CD4-positive, alpha-beta T cell treated with Interleukin-17A for 4 hours (primary cell): Measurements from ENCODE around the gene AKTIP.
"Not testable (repeated sequence)": the region's sequence is repeated elsewhere in the genome, so short reads cannot be mapped to it uniquely, and the experiment has no call there.

Experiments used
- DNase-seq: peaks from one replicate; pipeline ENCODE4 v3.0.0-alpha.2; 2020; ENCODE audit warnings: mixed read lengths

AKTIP gene

GRCh38 chr16:53515259-53515658, 12.2 kb upstream of the AKTIP start:
- no peak for DNase-seq

DNA sequence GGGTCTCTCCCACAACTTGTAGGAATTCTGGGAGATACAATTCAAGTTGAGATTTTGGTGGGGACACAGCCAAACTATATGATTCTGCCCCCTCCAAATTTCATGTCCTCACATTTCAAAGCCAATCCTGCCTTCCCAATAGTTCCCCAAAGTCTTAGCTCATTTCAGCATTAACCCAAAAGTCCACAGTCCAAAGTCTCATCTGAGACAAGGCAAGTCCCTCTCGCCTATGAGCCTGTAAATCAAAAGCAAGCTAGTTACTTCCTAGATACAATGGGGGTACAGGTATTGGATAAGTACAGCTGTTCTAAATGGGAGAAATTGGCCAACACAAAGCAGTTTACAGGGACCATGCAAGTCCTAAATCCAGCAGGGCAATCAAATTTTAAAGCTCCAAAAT, 9.8 kb upstream of the AKTIP start:
- not testable (repeated sequence) for DNase-seq

GRCh38 chr16:53511403-53512280, 8.6 kb upstream of the AKTIP start:
- no peak for DNase-seq

GRCh38 chr16:53511084-53511402, 8.0 kb upstream of the AKTIP start:
- no peak for DNase-seq

GRCh38 chr16:53510704-53511070, 7.7 kb upstream of the AKTIP start:
- no peak for DNase-seq

DNA sequence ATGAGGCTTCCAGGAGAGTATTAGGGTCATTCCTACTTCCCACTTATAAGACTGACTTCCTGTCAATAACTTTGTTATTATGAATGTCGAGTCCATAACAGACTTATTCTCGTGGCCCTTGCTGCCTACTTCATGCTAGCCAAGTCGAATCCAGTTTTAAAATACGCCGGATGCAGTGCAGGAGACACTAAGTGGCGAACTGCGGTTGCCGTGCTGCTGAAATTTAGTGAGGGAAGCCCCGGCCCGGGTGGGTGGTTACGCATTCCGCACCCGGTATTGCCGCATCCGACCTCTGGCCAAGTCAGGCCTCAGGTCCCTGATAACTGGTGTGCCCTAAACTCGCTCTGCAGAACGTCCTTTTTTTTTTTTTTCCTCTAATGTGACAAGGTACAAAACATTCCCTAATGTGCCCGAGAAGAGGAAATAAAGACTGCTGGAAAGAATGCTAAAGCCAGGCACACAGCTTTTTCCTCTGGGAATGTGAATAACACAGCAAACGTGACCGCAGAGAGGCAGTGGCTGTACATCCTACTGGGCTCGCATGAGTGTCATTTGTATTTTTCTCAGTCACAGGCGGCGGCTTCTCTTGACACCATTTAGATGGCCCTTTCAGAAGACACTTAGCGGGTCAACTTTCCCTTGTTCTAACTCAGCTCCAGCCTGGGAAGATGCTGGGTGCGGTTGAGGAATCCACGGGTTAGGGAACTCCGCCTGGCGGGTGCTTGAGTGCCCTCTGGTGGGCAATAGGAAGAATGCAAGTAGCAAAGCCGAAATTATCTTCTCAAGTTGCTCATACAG, 7.1 kb upstream of the AKTIP start:
- peak; percentile 66 for DNase-seq

GRCh38 chr16:53507464-53508179, 4.6 kb upstream of the AKTIP start:
- DNase-seq = no peak

- DNase-seq = no peak
Observed at GRCh38 chr16:53506254-53506653, 3.2 kb upstream of the AKTIP start.

DNA sequence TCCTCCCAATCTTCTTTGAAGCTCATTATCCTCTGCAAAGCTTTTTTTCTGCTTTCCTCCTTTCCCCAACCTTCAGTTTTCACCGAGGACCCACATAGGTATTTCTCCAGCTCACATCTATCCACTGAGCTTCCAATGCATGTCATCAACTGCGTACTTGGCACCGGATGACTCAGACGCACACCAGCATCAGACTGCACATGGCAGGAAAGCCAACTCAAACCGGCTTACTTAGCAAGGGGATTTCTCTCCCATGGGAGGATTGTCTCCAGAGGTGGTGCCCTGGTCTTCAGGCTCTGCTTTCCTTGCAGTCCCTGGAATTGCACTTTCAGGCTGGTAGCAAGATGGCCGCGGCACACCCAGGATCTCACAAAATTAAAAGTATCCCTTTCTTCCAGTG, 1.7 kb upstream of the AKTIP start:
- DNase-seq = peak; percentile 36

- peak; percentile 51 for DNase-seq
Observed at GRCh38 chr16:53503991-53504663, 1.1 kb upstream of the AKTIP start.

DNA sequence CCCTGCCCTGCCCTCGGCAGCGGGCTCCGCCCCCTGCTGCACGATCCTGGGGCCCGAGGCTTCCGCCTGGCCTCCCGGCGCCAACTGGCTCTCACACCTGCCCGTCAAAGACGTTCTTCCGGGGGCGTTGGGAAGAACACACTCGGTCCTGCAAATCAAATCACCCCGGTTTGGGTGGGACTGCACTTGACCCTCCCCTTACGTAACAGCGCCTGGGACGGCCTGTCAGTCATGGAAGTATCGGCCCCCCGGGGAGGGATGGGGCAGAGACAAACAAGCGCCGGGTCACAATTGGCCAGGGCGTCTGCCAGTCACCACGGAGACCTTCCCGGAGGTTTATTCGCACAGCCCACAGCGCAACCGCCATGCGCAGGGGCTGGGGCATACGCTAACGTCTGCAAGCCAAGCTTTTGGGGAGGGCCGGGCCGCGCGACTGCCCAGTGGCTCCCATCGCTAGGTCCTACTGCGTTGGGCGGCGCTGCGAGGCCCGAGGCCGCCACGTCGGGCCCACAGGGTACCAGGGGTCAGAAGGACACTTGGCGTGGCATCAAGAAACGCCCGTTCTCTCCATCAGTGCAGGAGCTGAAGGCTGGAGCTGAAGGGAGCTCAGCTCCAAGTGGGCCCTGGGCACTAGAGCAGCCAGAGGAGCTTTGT, 388 bp upstream of the AKTIP start:
- DNase-seq = peak; percentile 99

- no peak for DNase-seq
Observed at GRCh38 chr16:53501216-53501859, 1.7 kb downstream of the AKTIP start.

DNA sequence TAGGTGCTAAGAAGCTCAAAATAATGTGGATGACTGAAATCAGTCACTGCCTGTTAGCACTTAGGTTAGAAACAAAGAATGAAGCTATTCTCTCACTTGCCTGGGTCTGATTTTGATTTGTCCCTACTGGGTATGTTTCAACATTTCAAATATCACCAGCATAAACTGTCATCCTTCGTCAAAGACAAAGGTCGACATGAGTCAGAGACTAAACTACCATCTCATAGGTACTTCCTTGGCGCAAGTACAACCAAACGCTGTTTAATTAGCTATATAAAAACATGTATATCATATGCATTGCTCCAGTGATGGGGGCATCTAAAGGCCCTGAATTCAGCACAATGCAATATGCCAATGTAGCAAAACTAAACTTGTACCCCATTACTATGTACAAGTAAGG, 4.0 kb downstream of the AKTIP start:
- no peak for DNase-seq

DNA sequence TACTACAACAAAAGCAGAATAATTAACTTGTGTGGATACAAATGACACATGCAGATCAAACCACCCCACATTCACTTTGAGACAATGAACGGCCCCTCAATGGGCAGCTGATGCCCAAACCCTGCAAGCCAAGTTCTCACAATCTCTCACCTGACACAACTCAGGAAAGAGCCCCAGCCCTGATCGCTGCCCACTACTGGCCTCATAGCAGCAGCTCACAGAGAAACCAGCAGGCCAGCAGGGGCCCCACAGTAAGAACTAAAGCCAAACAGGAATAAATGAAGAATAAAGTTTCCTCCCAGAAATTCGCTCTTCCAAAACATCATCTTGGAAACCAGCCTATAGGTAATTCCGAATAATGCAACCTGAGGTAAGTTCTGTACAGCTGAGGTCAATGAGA, 7.7 kb downstream of the AKTIP start:
- peak; percentile 21 for DNase-seq

- no peak for DNase-seq
Observed at GRCh38 chr16:53494636-53495035, 8.4 kb downstream of the AKTIP start.

DNA sequence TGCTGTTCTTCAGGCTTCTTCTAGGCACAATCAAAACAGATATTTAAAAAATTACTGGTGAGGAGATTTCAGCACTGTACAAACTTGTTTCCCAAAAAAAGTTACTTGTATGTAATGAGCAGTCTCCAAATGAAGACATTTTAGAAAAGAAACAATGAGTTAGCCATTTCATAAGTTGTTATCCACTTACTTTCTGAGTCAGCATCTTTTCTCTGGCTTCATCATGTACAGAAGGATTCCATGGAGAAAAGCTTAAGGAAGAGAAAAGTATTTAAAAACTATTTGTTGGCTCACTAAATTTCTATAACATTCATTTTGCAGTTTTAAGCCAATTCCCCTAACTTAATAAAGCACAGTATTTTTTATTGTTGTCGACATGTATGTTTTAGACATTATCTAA, 10.5 kb downstream of the AKTIP start:
- no peak for DNase-seq

DNA sequence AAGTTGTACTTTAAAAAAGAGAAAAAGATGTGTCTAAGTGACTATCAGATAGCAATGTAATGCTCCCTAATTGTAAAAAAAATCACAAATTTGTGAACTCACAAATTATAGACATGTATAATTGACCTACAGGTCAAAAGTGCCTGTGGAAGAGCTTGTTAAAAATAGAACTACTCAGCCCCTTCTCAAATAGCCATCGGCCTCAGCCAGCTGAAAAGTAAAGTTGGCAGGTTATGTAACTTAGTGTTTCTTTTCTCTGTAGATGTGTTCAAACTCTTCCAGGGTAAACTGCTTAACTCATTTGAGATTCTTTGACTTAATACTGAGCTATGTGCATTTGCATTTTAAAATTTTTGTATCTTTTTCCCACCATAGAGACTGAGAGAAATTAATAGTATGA, 13.3 kb downstream of the AKTIP start:
- DNase-seq = no peak

GRCh38 chr16:53486230-53486629, 16.8 kb downstream of the AKTIP start:
- no peak for DNase-seq

DNA sequence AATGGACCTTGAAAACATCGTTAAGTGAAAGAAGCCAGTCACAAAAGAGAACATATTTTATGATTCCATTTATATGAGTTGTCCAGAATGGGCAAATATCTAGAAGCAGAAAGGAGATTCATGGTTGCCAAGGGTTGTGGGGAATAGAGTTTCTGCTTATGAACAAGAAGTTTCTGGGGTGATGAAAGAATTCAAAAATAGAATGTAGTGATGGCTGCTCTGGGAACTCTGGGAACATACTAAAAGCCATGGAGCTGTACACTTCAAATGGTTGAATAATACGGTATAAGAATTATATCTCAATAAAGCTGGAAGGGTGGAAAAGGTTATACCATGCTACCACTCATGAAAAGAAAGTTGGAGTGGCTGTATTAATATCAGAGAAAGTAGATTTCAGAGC, 18.5 kb downstream of the AKTIP start:
- no peak for DNase-seq

GRCh38 chr16:53482123-53482522, 20.9 kb downstream of the AKTIP start:
- DNase-seq = no peak

GRCh38 chr16:53480394-53480793, 22.6 kb downstream of the AKTIP start:
- no peak for DNase-seq

DNA sequence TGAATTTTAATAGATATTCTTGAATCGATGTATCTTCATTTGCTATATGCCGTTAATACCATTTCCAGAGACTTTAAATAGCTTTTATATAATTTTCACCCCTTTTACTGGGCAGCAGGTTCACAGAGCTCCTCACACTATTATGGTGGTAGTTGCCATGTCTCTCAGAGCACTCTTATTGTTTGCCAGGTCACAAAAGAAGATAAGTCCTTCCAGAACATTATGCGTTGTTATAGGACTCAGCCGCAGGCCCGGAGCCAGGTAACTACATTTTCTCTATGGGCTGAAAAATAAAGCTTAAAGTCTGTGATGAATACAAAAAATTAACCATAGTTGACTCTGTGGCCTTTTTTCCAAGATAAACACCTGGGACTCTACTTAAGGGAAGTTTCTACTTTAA, 24.0 kb downstream of the AKTIP start:
- DNase-seq = no peak
